ENCODE data around the gene ACTN1. TPM values are rescaled to one million over a fixed set of nuclear protein-coding genes. Genes with fewer than 3 reads are reported as not detected.

The ACTN1 gene
- total RNA-seq, 2 experiments from 2014 or later, result 70.6 to 72.2 TPM

DNA sequence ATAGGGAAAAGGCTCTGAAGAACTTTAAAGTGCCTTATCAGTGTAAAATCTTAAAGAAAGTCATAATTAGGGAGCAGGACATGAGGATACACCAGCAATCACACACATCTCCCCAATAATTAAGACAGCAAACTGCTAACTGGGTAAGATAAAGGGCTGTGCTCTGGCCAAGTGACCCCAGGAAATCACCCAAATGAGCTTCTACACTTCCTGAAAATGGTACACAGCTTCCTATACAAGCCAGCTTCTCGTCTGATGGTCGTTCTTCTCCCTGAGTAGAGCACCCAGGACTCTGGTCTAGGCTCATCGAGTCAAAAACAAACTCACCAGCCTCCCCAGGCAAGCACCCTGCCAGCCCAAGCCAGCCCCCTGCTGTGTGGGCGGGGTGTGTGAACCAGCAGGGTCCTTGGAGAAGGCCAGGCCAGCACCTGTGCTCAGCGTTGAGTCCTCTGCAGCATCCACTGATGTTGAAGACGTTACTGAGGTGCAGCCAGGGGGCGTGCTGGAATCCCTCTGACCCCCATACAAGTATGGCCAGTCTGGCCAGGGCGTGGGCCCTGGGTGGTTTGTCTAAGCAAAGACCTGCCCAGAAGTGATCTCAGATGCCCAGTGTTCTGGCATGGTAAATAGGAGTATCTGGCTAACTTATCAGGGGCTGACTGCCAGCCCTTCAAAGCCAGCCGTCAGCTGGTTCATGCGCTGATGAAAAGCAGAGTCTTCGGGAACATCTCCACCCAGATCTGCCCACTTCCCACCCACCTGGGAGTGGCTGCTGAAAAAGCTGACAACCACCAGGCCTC, 41.4 kb downstream of the ACTN1 start:
- CTCF ChIA-PET, result no interaction called here
- H3K27ac Mint-ChIP-seq, result no peak overlapping the region
- DNase-seq, result peak; percentile 20
- H3K36me3 Mint-ChIP-seq, result no peaks in the 10 kb centered on the region
- intact Hi-C loops (cut with micrococcal nuclease), result no loop called here
- POLR2A ChIA-PET, result no interaction called here
- H3K4me1 Mint-ChIP-seq (ENCODE audit: low read depth), result peaks cover 24% of the 10 kb centered on the region
- H3K27me3 Mint-ChIP-seq, result no peaks in the 10 kb centered on the region
- no peaks in the 10 kb centered on the region for H3K9me3 Mint-ChIP-seq
- no peak overlapping the region for H3K4me3 Mint-ChIP-seq

DNA sequence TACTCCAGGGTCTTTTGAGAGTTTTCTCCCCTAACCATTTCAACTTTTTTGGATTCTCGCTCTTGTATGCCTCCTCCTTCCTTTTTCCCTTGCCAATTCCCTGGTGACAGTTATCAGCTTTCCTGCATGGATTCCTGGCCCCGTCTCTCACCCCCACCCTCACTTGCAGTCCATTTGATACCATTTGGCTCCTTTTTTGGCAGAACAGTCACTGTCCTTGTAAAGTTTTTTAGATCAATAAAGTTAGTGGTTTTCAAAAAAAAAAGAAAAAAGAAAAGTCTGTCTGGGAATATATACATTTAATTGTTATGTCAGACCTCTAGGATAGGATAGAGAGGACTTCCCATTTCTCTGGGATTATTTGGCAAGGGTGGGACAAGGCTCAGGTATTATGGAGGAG, 42.1 kb downstream of the ACTN1 start:
- DNase-seq, result no peak
- H3K9me3 Mint-ChIP-seq, result no peaks in the 10 kb centered on the region
- ChIA-PET POLR2A (no interaction called here), CTCF (no interaction called here)
- H3K4me3 Mint-ChIP-seq, result no peak overlapping the region
- no peak overlapping the region for H3K27ac Mint-ChIP-seq
- no peaks in the 10 kb centered on the region for H3K27me3 Mint-ChIP-seq
- no peaks in the 10 kb centered on the region for H3K36me3 Mint-ChIP-seq
- H3K4me1 Mint-ChIP-seq (ENCODE audit: low read depth), result peaks cover 27% of the 10 kb centered on the region
- intact Hi-C loops (cut with micrococcal nuclease), result no loop called here

DNA sequence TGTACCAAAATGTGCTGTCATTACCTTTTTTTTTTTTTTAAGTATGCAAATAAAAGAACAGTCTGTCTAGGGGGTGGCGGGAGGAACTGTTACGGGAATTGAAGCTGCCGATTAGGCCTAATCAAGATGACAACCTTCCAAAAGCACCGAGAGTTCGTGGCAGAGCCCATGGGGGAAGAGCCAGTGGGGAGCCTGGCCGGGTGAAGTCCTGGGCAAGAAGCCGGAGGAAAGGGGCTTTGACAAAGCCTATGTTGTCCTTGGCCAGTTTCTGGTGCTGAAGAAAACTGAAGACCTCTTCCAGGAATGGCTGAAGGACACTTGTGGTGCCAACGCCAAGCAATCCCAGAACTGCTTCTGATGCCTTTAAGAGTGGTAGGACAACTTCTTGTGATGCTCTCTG, 42.6 kb downstream of the ACTN1 start:
- Mint-ChIP-seq H3K27me3 (no peaks in the 10 kb centered on the region), H3K4me1 (ENCODE audit: low read depth) (peaks cover 29% of the 10 kb centered on the region), H3K36me3 (no peaks in the 10 kb centered on the region), H3K27ac (no peak overlapping the region), H3K9me3 (no peaks in the 10 kb centered on the region), H3K4me3 (no peak overlapping the region)
- CTCF ChIA-PET, result no interaction called here
- no peak for DNase-seq
- intact Hi-C loops (cut with micrococcal nuclease), result no loop called here
- POLR2A ChIA-PET, result no interaction called here

DNA sequence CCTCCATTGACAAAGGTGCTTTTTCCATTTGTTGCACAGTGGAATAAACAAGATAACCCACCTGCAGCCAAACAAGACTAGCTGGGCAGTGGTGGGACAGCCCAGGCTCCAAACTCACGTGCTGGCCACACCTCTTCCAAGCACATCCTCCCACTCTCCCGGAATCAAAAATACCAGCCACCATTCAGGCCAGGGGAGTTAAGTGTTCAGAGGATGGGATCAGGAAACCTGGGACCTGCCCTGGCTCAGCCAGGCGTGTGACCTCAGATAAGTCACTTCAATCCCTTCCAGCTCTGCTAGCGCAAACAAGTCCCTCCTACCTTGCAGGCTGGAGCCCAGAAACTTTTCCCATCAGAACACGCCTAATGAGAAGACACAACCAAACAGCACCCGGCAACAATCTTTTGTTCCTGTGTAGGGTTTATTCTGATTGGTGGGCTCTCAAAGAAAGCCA, 43.3 kb downstream of the ACTN1 start:
- Mint-ChIP-seq H3K9me3 (no peaks in the 10 kb centered on the region), H3K36me3 (no peaks in the 10 kb centered on the region), H3K27me3 (no peaks in the 10 kb centered on the region), H3K27ac (no peak overlapping the region), H3K4me1 (ENCODE audit: low read depth) (peaks cover 29% of the 10 kb centered on the region), H3K4me3 (no peak overlapping the region)
- POLR2A ChIA-PET, result no interaction called here
- CTCF ChIA-PET, result interaction anchor here (0.7 to 1.2 kb wide), 2 partner anchors 9 to 24 kb away, joined by 3 to 4 read pairs; no protein-coding TSS in a partner anchor
- DNase-seq, result no peak
- intact Hi-C loops (cut with micrococcal nuclease), result no loop called here

DNA sequence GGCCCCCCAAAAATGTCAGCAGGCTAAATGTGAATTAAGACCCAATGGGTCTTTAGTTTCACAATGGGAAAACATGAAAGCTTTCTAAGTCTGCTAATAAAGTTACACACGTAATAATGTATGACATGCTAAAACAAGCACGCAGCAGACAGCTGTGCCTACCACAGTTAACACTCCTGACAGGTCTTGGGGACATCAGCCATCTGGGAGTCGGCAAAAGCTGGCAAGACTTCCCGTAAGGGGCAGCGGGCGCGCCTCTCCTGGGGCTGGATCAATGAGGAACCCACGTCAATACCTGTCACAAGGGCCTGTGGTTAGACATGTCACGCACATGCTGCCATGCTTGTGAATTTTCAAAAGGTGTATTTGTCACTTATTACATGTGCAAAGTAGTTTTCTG, 45.0 kb downstream of the ACTN1 start:
- intact Hi-C loops (cut with micrococcal nuclease), result no loop called here
- H3K4me1 Mint-ChIP-seq (ENCODE audit: low read depth), result peaks cover 30% of the 10 kb centered on the region
- no peak overlapping the region for H3K27ac Mint-ChIP-seq
- no peak overlapping the region for H3K4me3 Mint-ChIP-seq
- ChIA-PET POLR2A (interaction anchor here (0.7 kb wide), 1 partner anchor 184 kb away, joined by 5 read pairs; no protein-coding TSS in a partner anchor), CTCF (no interaction called here)
- H3K27me3 Mint-ChIP-seq, result no peaks in the 10 kb centered on the region
- no peaks in the 10 kb centered on the region for H3K9me3 Mint-ChIP-seq
- H3K36me3 Mint-ChIP-seq, result no peaks in the 10 kb centered on the region
- no peak for DNase-seq

DNA sequence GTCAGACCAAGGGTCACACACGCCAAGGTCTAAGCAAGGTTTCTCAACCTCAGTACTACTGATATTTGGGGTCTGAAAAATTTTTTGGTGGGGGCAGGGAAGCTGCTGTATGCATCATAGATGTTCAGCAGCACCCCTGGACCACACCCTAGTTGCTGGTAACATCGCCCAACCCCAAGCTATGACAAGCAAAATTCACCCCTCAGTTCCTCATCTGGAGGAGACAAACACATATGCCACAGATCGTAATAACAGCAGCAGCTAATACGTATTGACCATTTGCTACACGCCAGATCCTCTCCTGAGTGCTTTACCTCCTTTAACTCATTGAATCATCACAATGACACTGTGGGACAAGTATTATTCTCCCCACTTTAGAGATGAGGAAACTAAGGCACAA, 46.4 kb downstream of the ACTN1 start:
- ChIA-PET POLR2A (no interaction called here), CTCF (interaction anchor here (2.5 kb wide), 1 partner anchor 21 kb away, joined by 7 read pairs; no protein-coding TSS in a partner anchor)
- DNase-seq, result no peak
- Mint-ChIP-seq H3K27ac (no peak overlapping the region), H3K27me3 (no peaks in the 10 kb centered on the region), H3K4me3 (no peak overlapping the region), H3K36me3 (no peaks in the 10 kb centered on the region), H3K4me1 (ENCODE audit: low read depth) (peaks cover 27% of the 10 kb centered on the region), H3K9me3 (no peaks in the 10 kb centered on the region)
- intact Hi-C loops (cut with micrococcal nuclease), result no loop called here

DNA sequence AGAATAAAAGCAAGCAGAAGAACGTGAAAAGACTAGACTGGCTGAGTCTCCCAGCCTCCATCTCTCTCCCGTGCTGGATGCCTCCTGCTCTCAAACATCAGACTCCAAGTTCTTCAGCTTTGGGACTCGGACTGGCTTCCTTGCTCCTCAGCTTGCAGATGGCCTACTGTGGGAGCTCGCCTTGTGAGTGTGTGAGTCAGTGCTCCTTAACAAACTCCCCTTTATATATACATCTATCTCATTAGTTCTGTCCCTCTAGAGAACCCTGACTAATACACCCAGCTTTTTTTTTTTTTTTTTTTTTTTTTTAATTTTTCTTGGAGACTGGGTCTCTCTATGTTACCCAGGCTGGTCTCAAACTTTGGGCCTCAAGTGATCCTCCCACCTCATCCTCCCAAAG, 46.9 kb downstream of the ACTN1 start:
- no peak overlapping the region for H3K4me3 Mint-ChIP-seq
- ChIA-PET POLR2A (no interaction called here), CTCF (interaction anchor here (2.5 kb wide), 1 partner anchor 21 kb away, joined by 7 read pairs; no protein-coding TSS in a partner anchor)
- no peak for DNase-seq
- H3K4me1 Mint-ChIP-seq (ENCODE audit: low read depth), result peaks cover 25% of the 10 kb centered on the region
- H3K27ac Mint-ChIP-seq, result no peak overlapping the region
- intact Hi-C loops (cut with micrococcal nuclease), result no loop called here
- H3K27me3 Mint-ChIP-seq, result no peaks in the 10 kb centered on the region
- H3K36me3 Mint-ChIP-seq, result no peaks in the 10 kb centered on the region
- peaks cover 2% of the 10 kb centered on the region for H3K9me3 Mint-ChIP-seq

DNA sequence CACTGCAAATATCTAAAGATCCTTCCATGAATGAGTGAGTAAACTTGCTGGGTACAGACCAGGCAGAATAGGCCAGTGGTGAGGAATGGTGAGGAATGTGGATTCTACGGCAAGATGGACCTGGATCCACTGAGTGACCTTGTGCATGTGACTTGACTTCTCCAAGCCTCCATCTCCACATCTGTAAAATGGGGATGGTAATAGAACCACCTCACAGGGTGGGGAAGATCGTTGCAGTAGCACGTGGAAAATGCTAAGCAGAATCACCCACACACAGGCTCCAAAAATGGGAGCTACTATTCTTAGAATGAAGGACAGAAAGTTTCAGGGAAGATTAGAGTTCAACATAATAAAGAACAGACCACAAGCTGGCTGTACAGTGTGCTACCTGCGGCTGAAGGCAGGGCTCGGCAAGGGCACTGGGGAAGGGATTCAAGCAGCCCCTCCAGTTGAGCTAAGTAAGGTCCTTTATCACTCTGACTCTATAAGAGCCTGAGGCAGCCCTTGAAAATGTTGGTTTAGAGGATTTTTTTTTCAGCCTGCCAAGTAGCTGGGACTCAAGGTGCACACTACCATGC, 47.5 kb downstream of the ACTN1 start:
- Mint-ChIP-seq H3K4me3 (no peak overlapping the region), H3K4me1 (ENCODE audit: low read depth) (peaks cover 25% of the 10 kb centered on the region), H3K27ac (no peak overlapping the region), H3K9me3 (peaks cover 9% of the 10 kb centered on the region), H3K36me3 (peaks cover 2% of the 10 kb centered on the region), H3K27me3 (no peaks in the 10 kb centered on the region)
- intact Hi-C loops (cut with micrococcal nuclease), result no loop called here
- ChIA-PET CTCF (interaction anchor here (2.5 kb wide), 1 partner anchor 20 kb away, joined by 7 read pairs; no protein-coding TSS in a partner anchor), POLR2A (no interaction called here)
- DNase-seq, result no peak

DNA sequence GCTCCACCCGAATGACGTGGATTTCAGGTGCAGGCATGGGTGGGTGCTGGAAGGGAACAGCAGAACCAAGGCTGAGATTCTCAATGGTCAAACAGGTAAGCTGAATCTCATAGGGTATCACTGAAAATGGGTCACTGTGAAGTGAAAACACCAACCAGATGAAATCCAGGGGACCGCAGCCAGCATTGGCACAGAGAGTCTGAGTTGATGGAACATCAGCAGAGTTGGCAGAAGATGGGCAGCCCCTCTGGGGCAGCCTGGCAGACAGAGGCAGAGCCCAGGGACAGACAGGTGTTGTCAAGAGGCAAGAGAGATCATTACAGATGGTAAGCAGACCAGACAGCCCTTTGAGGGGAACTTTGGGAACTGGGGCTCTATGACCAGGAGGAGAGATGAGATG, 48.0 kb downstream of the ACTN1 start:
- Mint-ChIP-seq H3K36me3 (peaks cover 4% of the 10 kb centered on the region), H3K27ac (no peak overlapping the region), H3K4me3 (no peak overlapping the region), H3K4me1 (ENCODE audit: low read depth) (peaks cover 25% of the 10 kb centered on the region), H3K9me3 (peaks cover 14% of the 10 kb centered on the region), H3K27me3 (no peaks in the 10 kb centered on the region)
- POLR2A ChIA-PET, result no interaction called here
- intact Hi-C loops (cut with micrococcal nuclease), result no loop called here
- CTCF ChIA-PET, result interaction anchor here (2.5 kb wide), 1 partner anchor 20 kb away, joined by 7 read pairs; no protein-coding TSS in a partner anchor
- DNase-seq, result no peak

DNA sequence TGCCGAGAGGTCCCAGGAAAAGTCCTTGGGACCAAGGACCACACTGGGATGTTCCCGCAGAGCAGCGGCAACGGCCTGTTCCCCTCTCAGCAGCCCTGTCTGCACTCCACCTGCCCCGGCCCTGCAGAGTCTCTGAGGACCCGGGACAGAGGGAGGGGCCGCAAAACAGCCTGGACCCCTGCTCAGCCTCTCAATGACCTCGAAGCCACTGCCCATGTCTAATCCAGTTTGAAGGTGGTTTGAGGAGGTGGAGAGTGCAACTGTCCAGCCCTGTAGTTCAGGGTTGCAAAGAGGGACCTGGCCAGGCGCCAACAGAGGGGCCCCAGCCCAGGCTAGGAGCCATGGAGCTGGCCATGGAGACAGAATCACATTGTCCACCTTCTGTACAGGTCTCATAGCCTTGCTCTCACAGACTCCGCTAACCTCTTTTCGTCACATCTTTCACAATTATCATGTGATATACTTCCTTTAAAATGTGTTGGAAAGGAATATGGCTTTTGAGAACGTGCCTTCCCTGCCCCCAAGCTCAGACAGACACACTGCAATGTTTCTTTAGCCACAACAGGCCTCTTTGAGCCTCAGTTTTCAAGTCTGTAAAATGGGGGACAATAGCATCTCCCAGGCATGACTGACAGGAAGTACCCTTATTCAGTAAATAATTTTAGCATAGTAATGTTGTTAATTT, 49.3 kb downstream of the ACTN1 start:
- intact Hi-C loops (cut with micrococcal nuclease), result no loop called here
- POLR2A ChIA-PET, result no interaction called here

DNA sequence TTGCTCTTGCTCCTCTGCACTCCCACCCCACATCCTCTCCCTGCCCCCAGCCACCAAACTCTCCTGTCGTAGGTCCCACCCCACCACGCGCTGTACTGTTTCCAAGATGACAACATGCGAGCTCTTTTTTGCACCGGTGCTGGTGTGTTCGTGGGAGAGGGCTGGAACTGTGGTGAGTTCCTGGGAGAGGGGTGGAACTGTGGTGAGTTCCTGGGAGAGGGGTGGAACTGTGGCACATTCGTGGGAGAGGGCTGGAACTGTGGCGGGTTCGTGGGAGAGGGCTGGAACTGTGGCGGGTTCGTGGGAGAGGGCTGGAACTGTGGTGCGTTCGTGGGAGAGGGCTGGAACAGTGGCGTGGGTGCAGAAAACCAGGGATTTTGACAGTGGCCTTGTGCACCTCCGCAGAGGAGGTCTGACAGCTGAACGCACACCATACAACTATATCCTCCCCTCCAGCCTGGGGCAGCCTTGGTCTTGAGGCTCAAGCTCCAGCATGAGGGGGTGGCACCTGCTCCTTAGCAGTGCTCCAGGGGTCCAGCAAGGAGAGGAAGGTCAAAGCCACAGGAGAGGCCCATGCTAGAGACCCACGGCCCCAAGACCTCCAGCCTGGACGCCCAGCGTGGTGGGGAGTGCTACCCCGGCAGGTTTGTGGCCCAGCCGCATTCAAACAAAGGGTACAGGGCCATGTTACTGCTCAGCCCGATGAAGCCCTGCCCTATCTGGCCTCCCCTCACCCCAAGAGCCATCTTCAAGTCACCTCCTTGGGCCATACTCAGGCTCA, 50.1 kb downstream of the ACTN1 start:
- Mint-ChIP-seq H3K27ac (no peak overlapping the region), H3K27me3 (no peaks in the 10 kb centered on the region), H3K36me3 (peaks cover 18% of the 10 kb centered on the region), H3K9me3 (peaks cover 22% of the 10 kb centered on the region), H3K4me1 (ENCODE audit: low read depth) (peaks cover 23% of the 10 kb centered on the region), H3K4me3 (no peak overlapping the region)
- ChIA-PET CTCF (interaction anchor here (0.8 to 1.0 kb wide), 2 partner anchors 18 to 179 kb away, joined by 3 read pairs; no protein-coding TSS in a partner anchor), POLR2A (no interaction called here)
- no peak for DNase-seq
- intact Hi-C loops (cut with micrococcal nuclease), result no loop called here

More for the DNA sequence above, 49.3 kb downstream of the ACTN1 start:
- H3K4me3 Mint-ChIP-seq, result no peak overlapping the region
- peaks cover 14% of the 10 kb centered on the region for H3K36me3 Mint-ChIP-seq
- no peak for DNase-seq
- H3K27ac Mint-ChIP-seq, result no peak overlapping the region
- H3K4me1 Mint-ChIP-seq (ENCODE audit: low read depth), result peaks cover 23% of the 10 kb centered on the region
- CTCF ChIA-PET, result no interaction called here
- no peaks in the 10 kb centered on the region for H3K27me3 Mint-ChIP-seq
- H3K9me3 Mint-ChIP-seq, result peaks cover 22% of the 10 kb centered on the region
